ENCODE data around the gene GNPDA2. TPM values are rescaled to one million over a fixed set of nuclear protein-coding genes. Genes with fewer than 3 reads are reported as not detected.
A peak's percentile ranks its signal among the peaks of the same experiment; 100 is the strongest.

Gene GNPDA2
- total and polyA plus RNA-seq, 2 of the 8 experiments (the other 6 are each of a cell fraction or from before 2014, with no cell fraction given) = 3.0 to 4.8 TPM

DNA sequence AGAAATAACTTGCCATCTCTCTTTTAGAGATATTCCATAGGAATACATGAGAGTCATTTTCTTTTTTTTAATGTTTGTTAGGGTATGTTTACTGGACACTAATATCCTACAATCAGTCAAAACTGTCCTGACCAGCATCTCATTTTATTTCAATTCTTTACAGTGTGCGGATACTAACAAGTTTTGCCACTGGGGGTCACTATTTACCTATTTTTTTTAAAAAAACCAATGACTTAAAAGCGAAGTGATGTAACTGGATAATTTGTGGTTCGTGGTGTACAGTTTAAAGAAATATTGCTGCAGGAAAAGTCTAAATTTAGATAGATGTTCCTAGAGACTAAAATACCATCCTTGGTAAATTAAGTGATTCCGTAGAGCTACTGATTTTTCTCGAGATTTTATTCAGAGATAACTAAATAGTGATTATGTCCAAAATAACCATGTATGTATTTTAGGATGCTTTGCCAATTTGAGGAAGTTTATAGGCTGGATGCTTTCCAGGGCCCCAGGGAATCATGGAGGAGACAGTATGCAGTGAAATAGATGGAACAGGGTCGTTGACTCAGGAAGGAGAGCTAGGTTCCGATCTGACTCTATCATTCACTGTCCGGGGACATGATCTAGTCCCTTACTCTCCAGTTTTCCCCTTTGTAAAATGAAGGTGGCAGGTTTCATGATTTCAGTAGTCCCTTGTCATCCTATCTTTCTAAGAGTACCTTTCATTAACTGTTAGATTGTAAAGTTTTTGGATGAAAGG, 34.0 kb upstream of the GNPDA2 start (continued):
- TF ChIP-seq RNF2 (IDR thresholded peaks at IDR 0.05; ENCODE audit: borderline replicate concordance, low read depth, low read length, missing control alignments, poor library complexity, severe bottlenecking) = no peak
- TF ChIP-seq KDM1A (IDR thresholded peaks at IDR 0.05; ENCODE audit: borderline replicate concordance, low read length) = no peak
- no peak for TF ChIP-seq SP2 (IDR thresholded peaks at IDR 0.05; ENCODE audit: low read length)
- peak; percentile 63 to 68 for TF ChIP-seq RAD21 (IDR thresholded peaks at IDR 0.05 in 1 of 2, conservative IDR thresholded peaks at IDR 0.05 in 1 of 2; ENCODE audit: low read depth in 2 of 2, low read length in 2 of 2)
